ENCODE results near the gene ZNF20.

GRCh38 chr19:12117201-12117970 is 22.8 kb downstream of the ZNF20 start:
- TF ChIP-seq CTCF (IDR thresholded peaks at IDR 0.05 in 8 of 11, conservative IDR thresholded peaks at IDR 0.05 in 3 of 11): no peak
- no peak for TF ChIP-seq POLR2A (IDR thresholded peaks at IDR 0.05)
- TF ChIP-seq POLR2AphosphoS5 (IDR thresholded peaks at IDR 0.05): no peak
